ENCODE results near the gene EEF1G.

DNA sequence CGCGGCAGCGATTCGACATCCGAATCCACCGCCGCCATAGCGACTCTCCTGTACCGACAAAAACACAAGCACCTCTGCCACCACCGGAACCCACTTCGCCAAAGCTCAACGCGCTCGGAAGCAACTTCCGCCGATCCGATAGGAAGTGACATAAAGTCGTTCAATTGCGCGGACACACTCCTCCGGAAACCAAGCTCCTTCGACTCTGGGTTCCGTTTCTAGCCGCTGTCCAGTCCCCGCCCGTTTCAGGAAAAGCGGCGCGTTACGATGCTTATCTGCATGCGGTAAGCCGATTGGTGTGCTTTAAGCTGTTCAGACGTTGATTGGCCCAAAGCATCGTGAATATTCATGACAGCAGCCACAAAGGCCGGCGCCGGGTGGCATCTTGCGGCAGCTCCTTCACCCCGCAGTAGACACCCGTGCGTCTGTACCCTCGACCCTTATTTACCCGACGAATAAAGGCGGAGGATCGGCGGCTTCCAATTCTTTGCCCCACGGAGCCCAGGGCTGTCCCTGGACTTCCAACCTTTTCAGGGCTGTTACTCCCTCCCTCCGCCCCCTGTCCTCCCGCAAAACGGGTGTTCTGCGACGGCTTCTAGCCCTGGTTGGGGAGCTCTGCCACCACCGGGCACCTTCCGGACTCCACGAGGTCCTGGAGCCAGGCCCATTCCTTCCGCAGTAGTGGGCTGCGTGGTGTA, 17.9 kb upstream of the EEF1G start, which contains the start of gene TUT1:
- TF ChIP-seq, protein P1, sequence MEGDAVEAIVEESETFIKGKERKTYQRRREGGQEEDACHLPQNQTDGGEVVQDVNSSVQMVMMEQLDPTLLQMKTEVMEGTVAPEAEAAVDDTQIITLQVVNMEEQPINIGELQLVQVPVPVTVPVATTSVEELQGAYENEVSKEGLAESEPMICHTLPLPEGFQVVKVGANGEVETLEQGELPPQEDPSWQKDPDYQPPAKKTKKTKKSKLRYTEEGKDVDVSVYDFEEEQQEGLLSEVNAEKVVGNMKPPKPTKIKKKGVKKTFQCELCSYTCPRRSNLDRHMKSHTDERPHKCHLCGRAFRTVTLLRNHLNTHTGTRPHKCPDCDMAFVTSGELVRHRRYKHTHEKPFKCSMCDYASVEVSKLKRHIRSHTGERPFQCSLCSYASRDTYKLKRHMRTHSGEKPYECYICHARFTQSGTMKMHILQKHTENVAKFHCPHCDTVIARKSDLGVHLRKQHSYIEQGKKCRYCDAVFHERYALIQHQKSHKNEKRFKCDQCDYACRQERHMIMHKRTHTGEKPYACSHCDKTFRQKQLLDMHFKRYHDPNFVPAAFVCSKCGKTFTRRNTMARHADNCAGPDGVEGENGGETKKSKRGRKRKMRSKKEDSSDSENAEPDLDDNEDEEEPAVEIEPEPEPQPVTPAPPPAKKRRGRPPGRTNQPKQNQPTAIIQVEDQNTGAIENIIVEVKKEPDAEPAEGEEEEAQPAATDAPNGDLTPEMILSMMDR (IDR thresholded peaks at IDR 0.05; ENCODE audit: insufficient read depth, low read length, poor library complexity, severe bottlenecking) = no peak
- TF ChIP-seq EZH2phosphoT487 (conservative IDR thresholded peaks at IDR 0.05; ENCODE audit: low read length) = no peak

Measured in SU-DHL-6 (cell line).